HG03066 (cell line): Measurements from ENCODE around the gene SHISA4.

Experiments used
- ATAC-seq: cut with Tn5 transposase; IDR thresholded peaks from one replicate; pipeline ENCODE4 v1.9.1; 2021; ENCODE audit warnings: low read depth; ENCODE audit not compliant: unreplicated experiment

The SHISA4 gene

GRCh38 chr1:201880928-201881571 lies 7.6 kb upstream of the SHISA4 start:
- ATAC-seq: no peak

DNA sequence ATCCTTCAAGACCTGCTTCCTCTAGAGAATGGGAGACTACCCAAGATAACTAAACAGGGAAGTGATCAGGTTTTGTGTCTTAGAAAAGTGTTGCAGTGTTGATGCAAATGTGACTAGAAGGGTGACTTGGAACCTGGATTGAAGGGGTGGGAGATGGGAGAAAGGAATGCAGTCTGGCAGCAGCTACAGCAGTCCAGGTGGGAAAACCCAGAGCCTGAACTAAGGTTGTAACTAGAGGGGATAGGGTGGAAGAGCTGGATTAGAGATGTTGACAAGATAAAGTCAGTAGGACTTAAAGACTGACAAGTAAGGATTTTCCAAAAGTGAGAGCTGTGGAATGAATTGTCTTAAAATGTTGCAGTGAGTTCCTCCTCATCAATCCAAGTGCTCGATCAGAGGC lies 7.1 kb upstream of the SHISA4 start:
- ATAC-seq: no peak

GRCh38 chr1:201882665-201883132 lies 6.0 kb upstream of the SHISA4 start:
- no peak for ATAC-seq

- ATAC-seq: no peak
These were observed 5.4 kb upstream of the SHISA4 start for GRCh38 chr1:201883266-201883665.

DNA sequence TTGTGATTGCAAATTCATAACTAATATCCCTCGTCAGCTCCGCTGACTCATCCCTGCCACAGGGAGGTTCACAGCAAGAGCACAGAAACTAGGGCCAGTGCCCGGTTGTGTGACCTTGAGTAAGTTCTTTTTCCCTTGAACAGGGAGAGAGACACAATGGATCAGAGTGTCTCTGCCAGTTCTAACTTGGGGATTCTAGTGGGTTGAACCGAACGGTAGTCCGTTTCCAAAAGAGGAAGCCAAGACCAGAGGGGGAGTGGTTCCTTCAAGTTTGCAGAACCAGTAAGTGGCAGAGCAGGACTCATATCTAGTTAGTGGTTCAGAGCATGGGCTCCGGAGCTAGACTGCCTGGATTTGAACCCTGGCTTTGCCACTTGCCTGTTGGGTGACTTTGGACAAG lies 4.9 kb upstream of the SHISA4 start:
- no peak for ATAC-seq

GRCh38 chr1:201884425-201884824 lies 4.3 kb upstream of the SHISA4 start:
- no peak for ATAC-seq

- ATAC-seq: no peak
These were observed 3.1 kb upstream of the SHISA4 start for GRCh38 chr1:201885531-201886075.

DNA sequence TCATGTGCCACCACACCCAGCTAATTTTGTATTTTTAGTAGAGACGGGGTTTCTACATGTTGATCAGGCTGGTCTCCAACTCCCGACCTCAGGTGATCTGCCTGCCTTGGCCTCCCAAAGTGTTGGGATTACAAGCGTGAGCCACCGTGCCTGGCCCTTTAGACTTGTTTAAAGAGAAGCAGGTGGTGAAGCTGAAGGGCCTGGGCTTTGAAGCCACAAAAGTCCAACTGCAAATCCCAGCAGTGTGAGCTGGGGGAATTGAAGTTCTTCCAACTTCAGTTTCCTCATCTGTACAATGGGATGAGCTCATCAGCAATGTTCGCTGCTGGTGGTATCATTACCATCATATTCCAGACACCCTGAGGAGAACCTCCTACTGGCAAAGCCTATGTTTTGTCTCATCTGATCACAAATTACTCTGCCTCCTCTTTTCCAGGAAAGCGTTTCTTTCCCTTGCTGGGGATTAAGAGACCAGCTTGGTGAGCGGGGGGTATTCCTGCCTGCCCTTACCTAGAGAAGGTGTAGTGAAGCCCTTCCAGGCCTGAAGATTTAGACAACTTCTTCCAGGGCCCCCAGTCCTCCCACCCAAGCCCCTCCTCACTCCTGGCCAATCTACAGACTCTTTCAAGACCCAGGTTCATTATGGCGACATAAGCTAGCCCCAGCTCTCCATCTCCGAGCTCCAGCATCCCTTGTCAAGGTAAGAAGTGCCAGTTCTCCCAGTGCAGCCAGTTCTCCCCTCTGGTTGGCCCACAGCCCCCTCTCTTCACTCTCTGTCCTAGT lies 2.4 kb upstream of the SHISA4 start:
- no peak for ATAC-seq

GRCh38 chr1:201887116-201887866 lies 1.4 kb upstream of the SHISA4 start:
- ATAC-seq: no peak

GRCh38 chr1:201889090-201889968 lies 631 bp downstream of the SHISA4 start:
- no peak for ATAC-seq

DNA sequence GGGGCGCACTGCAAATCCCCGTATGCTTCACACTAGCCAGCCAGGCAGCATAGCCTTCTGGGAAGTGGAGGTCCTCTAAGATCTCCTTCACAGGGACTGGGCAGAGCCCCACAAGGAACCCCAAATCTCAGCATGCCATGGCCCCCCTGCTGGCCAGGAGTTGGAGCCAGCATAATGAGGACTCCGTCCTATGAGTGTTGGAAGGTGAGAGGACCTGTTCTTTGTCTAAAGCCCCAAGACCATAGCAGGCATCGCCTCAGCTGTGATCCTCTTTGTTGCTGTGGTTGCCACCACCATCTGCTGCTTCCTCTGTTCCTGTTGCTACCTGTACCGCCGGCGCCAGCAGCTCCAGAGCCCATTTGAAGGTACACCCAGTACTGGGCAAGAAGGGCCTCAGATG lies 1.5 kb downstream of the SHISA4 start:
- no peak for ATAC-seq

GRCh38 chr1:201890806-201891450 lies 2.2 kb downstream of the SHISA4 start:
- no peak for ATAC-seq

- no peak for ATAC-seq
These were observed 2.9 kb downstream of the SHISA4 start for GRCh38 chr1:201891451-201892045.

DNA sequence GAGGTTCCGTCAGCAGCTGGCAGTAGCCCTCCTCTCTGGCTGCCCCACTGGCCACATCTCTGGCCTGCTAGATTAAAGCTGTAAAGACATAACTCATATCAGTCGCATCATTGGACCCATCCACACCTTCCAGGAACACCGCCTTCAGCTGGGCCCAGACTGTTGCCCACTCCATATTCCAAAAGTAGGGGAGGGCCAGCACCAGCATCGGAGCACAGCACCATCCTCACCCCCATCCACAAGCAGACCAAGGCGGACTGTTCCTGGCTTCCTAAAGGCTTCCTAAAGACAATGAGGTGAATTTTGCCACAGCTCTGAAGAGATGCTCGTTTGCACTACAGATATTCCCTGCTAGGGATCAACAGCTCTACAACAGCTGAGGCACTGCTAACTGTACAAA lies 3.5 kb downstream of the SHISA4 start:
- ATAC-seq: no peak

- no peak for ATAC-seq
These were observed 4.7 kb downstream of the SHISA4 start for GRCh38 chr1:201893431-201893830.

DNA sequence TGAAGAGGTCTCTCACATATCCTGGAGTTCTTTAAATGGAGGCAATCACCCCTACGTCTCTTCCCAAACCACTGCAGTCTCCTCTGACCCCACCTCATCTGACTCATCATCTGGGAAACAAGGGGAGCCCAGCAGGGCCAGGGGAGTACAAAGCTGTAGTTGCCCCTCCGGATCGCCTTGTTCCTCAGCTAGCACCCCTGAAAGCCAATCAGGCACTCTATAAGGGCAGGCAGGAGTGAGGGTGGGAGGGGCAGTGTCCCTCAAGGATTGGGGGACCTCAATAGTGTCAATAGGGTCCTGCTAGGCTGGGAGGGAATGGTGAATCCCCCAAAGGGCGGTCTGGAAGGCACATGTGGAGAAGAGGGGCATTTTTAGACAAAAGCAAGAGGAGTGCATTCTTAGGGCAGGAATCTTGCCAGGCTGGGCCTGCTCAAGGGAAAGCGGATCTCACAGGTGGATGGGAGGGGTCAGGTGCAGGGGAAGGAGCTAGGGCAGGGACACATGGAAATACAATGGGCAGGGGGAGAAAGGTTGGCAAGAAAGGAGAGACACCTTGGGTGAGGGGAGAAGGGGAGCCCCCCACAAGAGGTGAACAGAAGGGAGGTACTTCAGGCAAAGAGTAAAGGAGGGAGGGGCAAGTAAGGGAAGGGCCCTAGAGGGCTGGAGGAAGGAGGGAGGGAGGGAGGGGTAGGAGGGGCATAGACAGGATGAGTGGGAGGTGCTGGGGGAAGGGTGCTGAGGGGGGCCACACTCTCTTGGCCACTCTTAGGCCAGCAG lies 5.8 kb downstream of the SHISA4 start:
- ATAC-seq: no peak

- no peak for ATAC-seq
These were observed 6.5 kb downstream of the SHISA4 start for GRCh38 chr1:201895120-201895665.
